SK-N-SH (cell line): ENCODE measurements around the gene DHRSX. TPM values are rescaled to one million over a fixed set of nuclear protein-coding genes. Genes with fewer than 3 reads are reported as not detected.

ENCODE experiments used
- CTCF ChIA-PET: fragments of 300-600, 350-600 bp; formaldehyde crosslinking; extraction: SDS; loops from one replicate; lab custom pipeline; 2021; lab: Yijun Ruan, JAX
- POLR2A ChIA-PET: fragments of 350-600 bp; sonication (Branson Sonifier 250); formaldehyde crosslinking; extraction: SDS; loops from one replicate; lab custom pipeline; 2020; ENCODE audit warnings: antibody characterized with exemption, inconsistent platforms; lab: Yijun Ruan, JAX
- DNase-seq: peaks from one replicate; pipeline ENCODE4 v3.0.0; 2012
- H2AFZ ChIP-seq: fragments of 200-600 bp; sonication (generic); 2 replicates; pipeline ENCODE4 v1.8.1; 2016; ENCODE audit warnings: antibody characterized with exemption, mild to moderate bottlenecking, low read depth
- H3F3A ChIP-seq: fragments of 200-600 bp; sonication (generic); replicated peaks from 2 replicates; pipeline ENCODE3; 2016; ENCODE audit warnings: antibody characterized with exemption, mild to moderate bottlenecking; ENCODE audit not compliant: insufficient read depth
- H3K27ac ChIP-seq, 2 experiments: fragments of 200-500 bp in 1 of 2; fragments of 200-600 bp in 1 of 2; sonication (Bioruptor generic) in 1 of 2; sonication (generic), shearing (Covaris generic) in 1 of 2; 2 replicates each; pipeline versions ENCODE4 v1.5.1 to v1.6.1; 2014 to 2016; ENCODE audit warnings: low read depth in 2 of 2, inconsistent platforms in 1 of 2, low read length in 1 of 2, mild to moderate bottlenecking in 1 of 2, mixed read lengths in 1 of 2
- H3K27me3 ChIP-seq: fragments of 200-600 bp; sonication (generic), shearing (Covaris generic); 2 replicates; pipeline ENCODE4 v1.6.1; 2016; ENCODE audit warnings: mixed run types; ENCODE audit not compliant: insufficient read depth
- H3K36me3 ChIP-seq, 2 experiments: fragments of 200-500 bp in 1 of 2; fragments of 200-600 bp in 1 of 2; sonication (Bioruptor generic) in 1 of 2; sonication (generic) in 1 of 2; replicated peaks in 1 of 2; 2 replicates each; pipeline versions ENCODE3 to v1.5.1; 2014 to 2016; ENCODE audit warnings: low read length in 1 of 2, mild to moderate bottlenecking in 1 of 2; ENCODE audit not compliant: insufficient read depth in 2 of 2, control insufficient read depth in 1 of 2
- H3K4me1 ChIP-seq, 2 experiments: fragments of 200-500 bp in 1 of 2; fragments of 200-600 bp in 1 of 2; sonication (Bioruptor generic) in 1 of 2; sonication (generic), shearing (Covaris generic) in 1 of 2; 2 replicates each; pipeline versions ENCODE4 v1.5.1 to v1.6.1; 2014 to 2016; ENCODE audit warnings: low read depth in 1 of 2, low read length in 1 of 2, mixed run types in 1 of 2; ENCODE audit not compliant: insufficient read depth in 2 of 2, control insufficient read depth in 1 of 2
- H3K4me2 ChIP-seq: fragments of 200-600 bp; sonication (generic), shearing (Covaris generic); 2 replicates; pipeline ENCODE4 v1.6.1; 2017; ENCODE audit warnings: mixed run types
- H3K4me3 ChIP-seq, 2 experiments: fragments of 200-500 bp in 1 of 2; fragments of 200-600 bp in 1 of 2; sonication (Bioruptor generic) in 1 of 2; sonication (generic), shearing (Covaris generic) in 1 of 2; 2 replicates each; pipeline versions ENCODE4 v1.5.1 to v1.8.1; 2014 to 2016; ENCODE audit warnings: low read depth in 2 of 2, inconsistent platforms in 1 of 2, low read length in 1 of 2, mild to moderate bottlenecking in 1 of 2, mixed read lengths in 1 of 2, moderate library complexity in 1 of 2
- H3K79me2 ChIP-seq: fragments of 200-600 bp; sonication (generic); 2 replicates; pipeline ENCODE4 v1.8.1; 2017; ENCODE audit warnings: mild to moderate bottlenecking; ENCODE audit not compliant: insufficient read depth
- H3K9ac ChIP-seq: fragments of 200-600 bp; sonication (generic); 2 replicates; pipeline ENCODE4 v1.6.1; 2017; ENCODE audit warnings: mixed run types
- H3K9me2 ChIP-seq: fragments of 200-600 bp; sonication (generic); 2 replicates; pipeline ENCODE4 v1.6.1; 2017; ENCODE audit warnings: mixed run types
- H3K9me3 ChIP-seq: fragments of 200-600 bp; sonication (generic); 2 replicates; pipeline ENCODE4 v1.6.1; 2017; ENCODE audit warnings: mixed run types, mild to moderate bottlenecking, moderate library complexity
- H4K20me1 ChIP-seq: fragments of 200-600 bp; sonication (generic); 2 replicates; pipeline ENCODE4 v1.6.1; 2017; ENCODE audit warnings: mild to moderate bottlenecking, mixed run types; ENCODE audit not compliant: insufficient read depth
- FOSL2 ChIP-seq: IDR thresholded peaks from 2 replicates; pipeline ENCODE4 v1.4.0; 2012; ENCODE audit warnings: low read depth, mild to moderate bottlenecking, moderate library complexity, borderline replicate concordance
- GABPA ChIP-seq: IDR thresholded peaks from 2 replicates; pipeline ENCODE4 v1.4.0; 2012; ENCODE audit warnings: low read depth, mild to moderate bottlenecking
- MXI1 ChIP-seq: IDR thresholded peaks from 2 replicates; pipeline ENCODE4 v1.6.1; 2012; ENCODE audit warnings: mild to moderate bottlenecking, low read depth, low read length, improper control_type of control experiment
- PBX3 ChIP-seq: IDR thresholded peaks from 2 replicates; pipeline ENCODE4; 2012
- RCOR1 ChIP-seq: fragments of 150-350 bp; IDR thresholded peaks from 2 replicates; pipeline ENCODE4 v1.6.1; 2017; ENCODE audit warnings: antibody characterized with exemption, low read length
- REST ChIP-seq: IDR thresholded peaks from 2 replicates; pipeline ENCODE4 v1.6.1; 2012; ENCODE audit warnings: mild to moderate bottlenecking, low read depth, low read length, moderate library complexity
- RFX5 ChIP-seq: IDR thresholded peaks from 2 replicates; pipeline ENCODE4 v1.6.1; 2012; ENCODE audit warnings: mild to moderate bottlenecking, improper control_type of control experiment, low read length
- SIN3A ChIP-seq: IDR thresholded peaks from 2 replicates; pipeline ENCODE4 v1.6.1; 2012; ENCODE audit warnings: low read depth, mild to moderate bottlenecking, low read length, moderate library complexity, borderline replicate concordance
- TEAD4 ChIP-seq: IDR thresholded peaks from 2 replicates; pipeline ENCODE4 v1.4.0; 2012; ENCODE audit warnings: mild to moderate bottlenecking, borderline replicate concordance; ENCODE audit not compliant: insufficient read depth
- USF2 ChIP-seq: fragments of 150-350 bp; IDR thresholded peaks from 2 replicates; pipeline ENCODE4 v1.6.1; 2017; ENCODE audit warnings: antibody characterized with exemption, low read length, low read depth, borderline replicate concordance
- WGBS: methylation state at CpG from one replicate; pipeline ENCODE4 v1.1.6; 2017; ENCODE audit warnings: low lambda C conversion rate; 5-methylcytosine and 5-hydroxymethylcytosine counted together
- polyA plus RNA-seq, 3 experiments: library from polyadenylated mRNA; depleted of rRNA; stranded (reverse); fragments of >200 nt; gene quantifications; 2 replicates each; pipeline ENCODE4 v1.2.3, GENCODE V29; 2012
- TF ChIP-seq, protein P1 (sequence below): fragments of 150-350 bp; IDR thresholded peaks from 2 replicates; pipeline ENCODE4 v1.6.1; 2016; ENCODE audit warnings: mild to moderate bottlenecking, low read depth, low read length

Gene DHRSX
- polyA plus RNA-seq, 1 of the 3 experiments (the other 2 are of a cell fraction) = 34.3 TPM

GRCh38 chrX:2451501-2452316, 49.1 kb downstream of the DHRSX start:
- DNase-seq = no peak
- no peaks in the 10 kb centered on the region for H3K27me3 ChIP-seq
- no peak overlapping the region for H2AFZ ChIP-seq
- POLR2A ChIA-PET = no interaction called here
- CTCF ChIA-PET = no interaction called here
- no peaks in the 10 kb centered on the region for H3K9me3 ChIP-seq
- H3K79me2 ChIP-seq = peaks cover 12% of the 10 kb centered on the region; the same call in 1 of the 2 replicates
- H3K9ac ChIP-seq = no peak overlapping the region
- H3K36me3 ChIP-seq = no peaks in the 10 kb centered on the region
- H4K20me1 ChIP-seq = no peaks in the 10 kb centered on the region
- TF ChIP-seq SIN3A (no peak), TEAD4 (no peak), RCOR1 (no peak), RFX5 (no peak), MXI1 (no peak), FOSL2 (no peak), USF2 (no peak), PBX3 (no peak), REST (no peak), GABPA (no peak)
- TF ChIP-seq, protein P1, sequence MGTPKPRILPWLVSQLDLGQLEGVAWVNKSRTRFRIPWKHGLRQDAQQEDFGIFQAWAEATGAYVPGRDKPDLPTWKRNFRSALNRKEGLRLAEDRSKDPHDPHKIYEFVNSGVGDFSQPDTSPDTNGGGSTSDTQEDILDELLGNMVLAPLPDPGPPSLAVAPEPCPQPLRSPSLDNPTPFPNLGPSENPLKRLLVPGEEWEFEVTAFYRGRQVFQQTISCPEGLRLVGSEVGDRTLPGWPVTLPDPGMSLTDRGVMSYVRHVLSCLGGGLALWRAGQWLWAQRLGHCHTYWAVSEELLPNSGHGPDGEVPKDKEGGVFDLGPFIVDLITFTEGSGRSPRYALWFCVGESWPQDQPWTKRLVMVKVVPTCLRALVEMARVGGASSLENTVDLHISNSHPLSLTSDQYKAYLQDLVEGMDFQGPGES = no peak
- no peak overlapping the region for H3K4me2 ChIP-seq
- no peaks in the 10 kb centered on the region for H3K9me2 ChIP-seq
- H3F3A ChIP-seq = no peaks in the 10 kb centered on the region
- no peak overlapping the region for H3K4me3 ChIP-seq
- no peaks in the 10 kb centered on the region for H3K4me1 ChIP-seq
- H3K27ac ChIP-seq = no peak overlapping the region
- 86% methylated on average over 21 of the region's 25 CpGs for WGBS
